HEK293 (cell line): ENCODE data around the gene LDLRAD3.

Source experiments
- CTCF ChIA-PET: fragments of 350-600 bp; formaldehyde crosslinking; extraction: SDS; loops from one replicate; lab custom pipeline; 2021; ENCODE audit warnings: antibody characterized with exemption; lab: Yijun Ruan, JAX
- POLR2A ChIA-PET: fragments of 300-600 bp; formaldehyde crosslinking; extraction: SDS; loops from one replicate; lab custom pipeline; 2020; ENCODE audit warnings: antibody characterized with exemption, inconsistent platforms; lab: Yijun Ruan, JAX
- H3K27ac ChIP-seq: fragments of 200-500 bp; sonication (Bioruptor generic); 2 replicates; pipeline ENCODE4 v1.5.1; 2014; ENCODE audit warnings: low read depth, low read length, control low read depth, inconsistent platforms; ENCODE audit errors: extremely low read depth
- H3K36me3 ChIP-seq, 2 experiments: fragments of 200-500 bp in 1 of 2; sonication (Bioruptor generic) in 1 of 2; 1 replicate in 1 of 2; 2 replicates in 1 of 2; pipeline ENCODE4 v1.5.1; 2014 to 2017; ENCODE audit warnings: inconsistent platforms in 2 of 2, low read length in 2 of 2; ENCODE audit not compliant: control insufficient read depth in 2 of 2, insufficient read depth in 1 of 2
- H3K4me1 ChIP-seq: fragments of 200-500 bp; sonication (Bioruptor generic); 2 replicates; pipeline ENCODE4 v1.5.1; 2014; ENCODE audit warnings: mild to moderate bottlenecking, low read length, inconsistent platforms; ENCODE audit not compliant: control insufficient read depth, insufficient read depth
- H3K4me3 ChIP-seq: 2 replicates; pipeline ENCODE4 v1.5.1; 2011; ENCODE audit warnings: low read depth, mild to moderate bottlenecking, control low read depth, low read length, moderate library complexity
- H3K9me3 ChIP-seq: fragments of 200-500 bp; sonication (Bioruptor generic); 2 replicates; pipeline ENCODE4 v1.5.1; 2014; ENCODE audit warnings: low read depth, low read length, inconsistent platforms; ENCODE audit not compliant: control insufficient read depth, insufficient read depth
- FEZF1 ChIP-seq: fragments of 450-650 bp; formaldehyde crosslinking; IDR thresholded peaks from 2 replicates; pipeline ENCODE4 v1.5.1; 2016; ENCODE audit warnings: missing biosample characterization, missing genetic modification characterization
- GLIS2 ChIP-seq: fragments of 450-650 bp; formaldehyde crosslinking; IDR thresholded peaks from 2 replicates; pipeline ENCODE4 v1.5.1; 2016; ENCODE audit warnings: missing biosample characterization, missing genetic modification characterization
- KLF9 ChIP-seq: fragments of 450-650 bp; formaldehyde crosslinking; IDR thresholded peaks from 2 replicates; pipeline ENCODE4 v1.5.1; 2016; ENCODE audit warnings: missing biosample characterization, missing genetic modification characterization, low read depth
- PRDM6 ChIP-seq: fragments of 450-650 bp; formaldehyde crosslinking; IDR thresholded peaks from 2 replicates; pipeline ENCODE4 v1.5.1; 2017; ENCODE audit warnings: missing biosample characterization, missing genetic modification characterization
- TRIM28 ChIP-seq: IDR thresholded peaks from 2 replicates; pipeline ENCODE4 v1.6.1; 2011; ENCODE audit warnings: low read length, control low read depth, borderline replicate concordance
- ZBTB48 ChIP-seq: fragments of 450-650 bp; formaldehyde crosslinking; IDR thresholded peaks from 2 replicates; pipeline ENCODE4 v1.5.1; 2016; ENCODE audit warnings: missing biosample characterization, missing genetic modification characterization
- ZFP69B ChIP-seq: fragments of 450-650 bp; formaldehyde crosslinking; IDR thresholded peaks from 2 replicates; pipeline ENCODE4 v1.5.1; 2016; ENCODE audit warnings: missing biosample characterization, missing genetic modification characterization
- ZNF146 ChIP-seq: fragments of 450-650 bp; formaldehyde crosslinking; IDR thresholded peaks from 2 replicates; pipeline ENCODE4 v1.5.1; 2016; ENCODE audit warnings: missing biosample characterization, missing genetic modification characterization
- ZNF155 ChIP-seq: fragments of 450-650 bp; formaldehyde crosslinking; IDR thresholded peaks from 2 replicates; pipeline ENCODE4 v1.5.1; 2016; ENCODE audit warnings: missing biosample characterization, missing genetic modification characterization
- ZNF169 ChIP-seq: fragments of 450-650 bp; formaldehyde crosslinking; IDR thresholded peaks from 2 replicates; pipeline ENCODE4 v1.5.1; 2016; ENCODE audit warnings: missing biosample characterization, missing genetic modification characterization
- ZNF184 ChIP-seq: fragments of 450-650 bp; IDR thresholded peaks from 2 replicates; pipeline ENCODE4 v1.5.1; 2018; ENCODE audit warnings: missing biosample characterization, mild to moderate bottlenecking, missing genetic modification characterization
- ZNF24 ChIP-seq: fragments of 450-650 bp; formaldehyde crosslinking; IDR thresholded peaks from 2 replicates; pipeline ENCODE4 v1.5.1; 2016; ENCODE audit warnings: missing biosample characterization, missing genetic modification characterization
- ZNF248 ChIP-seq: fragments of 450-650 bp; formaldehyde crosslinking; IDR thresholded peaks from 2 replicates; pipeline ENCODE4 v1.5.1; 2017; ENCODE audit warnings: missing biosample characterization, missing genetic modification characterization
- ZNF324 ChIP-seq: fragments of 450-650 bp; formaldehyde crosslinking; IDR thresholded peaks from 2 replicates; pipeline ENCODE4 v1.5.1; 2016; ENCODE audit warnings: missing biosample characterization, missing genetic modification characterization
- ZNF354C ChIP-seq: fragments of 450-650 bp; formaldehyde crosslinking; IDR thresholded peaks from 2 replicates; pipeline ENCODE4 v1.5.1; 2016; ENCODE audit warnings: missing biosample characterization, missing genetic modification characterization, low read depth, borderline replicate concordance
- ZNF449 ChIP-seq: fragments of 450-650 bp; formaldehyde crosslinking; IDR thresholded peaks from 2 replicates; pipeline ENCODE4 v1.5.1; 2017; ENCODE audit warnings: missing biosample characterization, mild to moderate bottlenecking, missing genetic modification characterization, moderate library complexity
- ZNF518A ChIP-seq: fragments of 450-650 bp; formaldehyde crosslinking; conservative IDR thresholded peaks from 2 replicates; pipeline ENCODE4 v1.5.1; 2016; ENCODE audit warnings: low read depth, missing biosample characterization, missing genetic modification characterization
- ZNF555 ChIP-seq: fragments of 450-650 bp; formaldehyde crosslinking; conservative IDR thresholded peaks from 2 replicates; pipeline ENCODE4 v1.5.1; 2017; ENCODE audit warnings: missing biosample characterization, mild to moderate bottlenecking, missing genetic modification characterization, inconsistent platforms
- ZNF560 ChIP-seq: fragments of 450-650 bp; formaldehyde crosslinking; IDR thresholded peaks from 2 replicates; pipeline ENCODE4 v1.5.1; 2017; ENCODE audit warnings: missing biosample characterization, missing genetic modification characterization, borderline replicate concordance
- ZNF600 ChIP-seq: fragments of 450-650 bp; formaldehyde crosslinking; IDR thresholded peaks from 2 replicates; pipeline ENCODE4 v1.5.1; 2016; ENCODE audit warnings: missing biosample characterization, missing genetic modification characterization
- ZNF639 ChIP-seq: fragments of 450-650 bp; formaldehyde crosslinking; IDR thresholded peaks from 2 replicates; pipeline ENCODE4 v1.5.1; 2016; ENCODE audit warnings: missing biosample characterization, missing genetic modification characterization
- ZNF707 ChIP-seq: fragments of 450-650 bp; formaldehyde crosslinking; IDR thresholded peaks from 2 replicates; pipeline ENCODE4 v1.5.1; 2016; ENCODE audit warnings: missing biosample characterization, missing genetic modification characterization
- ZNF747 ChIP-seq: fragments of 450-650 bp; formaldehyde crosslinking; IDR thresholded peaks from 2 replicates; pipeline ENCODE4 v1.5.1; 2016; ENCODE audit warnings: missing biosample characterization, missing genetic modification characterization
- ZNF837 ChIP-seq: fragments of 450-650 bp; formaldehyde crosslinking; IDR thresholded peaks from 2 replicates; pipeline ENCODE4 v1.5.1; 2016; ENCODE audit warnings: missing biosample characterization, missing genetic modification characterization

LDLRAD3 gene

GRCh38 chr11:35918716-35919115 lies 25.1 kb upstream of the LDLRAD3 start (continued):
- no peak for TF ChIP-seq ZNF518A (tag by site-specific recombination)
- TF ChIP-seq ZBTB48 (tag by site-specific recombination): no peak
- TF ChIP-seq ZNF560 (tag by site-specific recombination): no peak
- no peak for TF ChIP-seq ZFP69B (tag by site-specific recombination)

GRCh38 chr11:35919244-35919643 lies 24.6 kb upstream of the LDLRAD3 start:
- POLR2A ChIA-PET: no interaction called here
- CTCF ChIA-PET: interaction anchor here (0.6 to 0.8 kb wide), 2 partner anchors 43 to 97 kb away, joined by 3 read pairs; no protein-coding TSS in a partner anchor
- Histone ChIP-seq H3K4me3 (no peak overlapping the region), H3K9me3 (no peaks in the 10 kb centered on the region), H3K4me1 (no peaks in the 10 kb centered on the region), H3K36me3 (no peaks in the 10 kb centered on the region), H3K27ac (no peak overlapping the region)
- no peak for TF ChIP-seq ZNF449
- TF ChIP-seq ZNF169 (tag by site-specific recombination): no peak
- TF ChIP-seq GLIS2 (tag by site-specific recombination): no peak

- H3K9me3 ChIP-seq: no peaks in the 10 kb centered on the region
- no peaks in the 10 kb centered on the region for H3K36me3 ChIP-seq
- H3K27ac ChIP-seq: no peak overlapping the region
- no peaks in the 10 kb centered on the region for H3K4me1 ChIP-seq
- TF ChIP-seq ZNF600 (tag by site-specific recombination) (no peak), ZNF837 (tag by site-specific recombination) (no peak), ZNF146 (no peak), ZNF184 (no peak), ZNF707 (no peak), ZNF155 (tag by site-specific recombination) (no peak), ZNF555 (tag by site-specific recombination) (no peak), ZNF747 (tag by site-specific recombination) (no peak), TRIM28 (no peak), PRDM6 (tag by site-specific recombination) (no peak), FEZF1 (tag by site-specific recombination) (no peak), ZNF639 (tag by site-specific recombination) (no peak), ZNF24 (no peak), ZNF354C (tag by site-specific recombination) (no peak), KLF9 (tag by site-specific recombination) (no peak), ZNF248 (tag by site-specific recombination) (no peak), ZNF324 (tag by site-specific recombination) (no peak)
- H3K4me3 ChIP-seq: no peak overlapping the region
- CTCF ChIA-PET: no interaction called here
- POLR2A ChIA-PET: no interaction called here
Observed at GRCh38 chr11:35923452-35923851, 20.4 kb upstream of the LDLRAD3 start.
